Measurements from ENCODE around the gene ADGRA1. TPM values are rescaled to one million over a fixed set of nuclear protein-coding genes. Genes with fewer than 3 reads are reported as not detected.
A peak's percentile ranks its signal among the peaks of the same experiment; 100 is the strongest.

ADGRA1 gene
- total RNA-seq, 1 donor from 2014 or later: 0.99 TPM

DNA sequence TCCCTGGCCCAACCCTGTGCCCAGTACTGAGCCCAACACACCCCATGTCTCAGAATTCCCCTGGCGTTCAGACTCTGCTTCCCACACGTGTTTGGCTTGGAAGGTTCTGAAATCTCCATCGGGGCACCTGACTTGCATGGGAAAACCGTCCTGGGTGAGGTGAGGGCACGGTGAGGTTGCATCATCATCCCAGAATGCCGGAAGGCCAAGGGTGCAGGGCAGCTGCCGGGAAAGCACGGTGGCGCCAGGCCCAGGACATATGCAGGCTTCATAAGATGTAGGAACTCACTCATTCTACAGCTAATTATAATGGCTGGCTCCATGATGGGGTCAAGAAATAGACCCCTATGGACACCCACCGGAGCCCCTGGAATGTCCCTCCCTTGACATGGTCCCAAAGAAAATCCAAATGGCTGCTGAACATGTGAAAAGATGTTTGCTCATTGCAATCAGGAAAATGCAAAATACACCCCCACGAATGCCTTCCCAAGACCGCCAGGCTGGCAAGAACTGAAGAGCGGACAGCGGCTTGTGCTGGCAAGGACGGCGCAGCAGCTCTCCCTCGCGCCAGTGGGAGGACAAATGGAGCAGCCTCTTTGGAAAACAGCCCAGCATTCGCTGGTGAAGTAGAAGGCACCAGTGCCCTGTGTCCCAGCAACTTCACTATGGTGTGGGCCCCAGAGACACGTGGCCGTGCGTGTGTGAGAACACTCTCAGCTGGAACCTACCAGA lies 74.6 kb downstream of the ADGRA1 start:
- H3K27ac Mint-ChIP-seq: no peak overlapping the region
- H3K9me3 Mint-ChIP-seq: no peaks in the 10 kb centered on the region
- H3K4me3 Mint-ChIP-seq: peak overlapping the region; percentile 54
- H3K4me1 Mint-ChIP-seq (ENCODE audit: unreplicated experiment): no peaks in the 10 kb centered on the region
- H3K27me3 Mint-ChIP-seq: peaks cover 19% of the 10 kb centered on the region
- no peaks in the 10 kb centered on the region for H3K36me3 Mint-ChIP-seq
- TF ChIP-seq, protein P1, sequence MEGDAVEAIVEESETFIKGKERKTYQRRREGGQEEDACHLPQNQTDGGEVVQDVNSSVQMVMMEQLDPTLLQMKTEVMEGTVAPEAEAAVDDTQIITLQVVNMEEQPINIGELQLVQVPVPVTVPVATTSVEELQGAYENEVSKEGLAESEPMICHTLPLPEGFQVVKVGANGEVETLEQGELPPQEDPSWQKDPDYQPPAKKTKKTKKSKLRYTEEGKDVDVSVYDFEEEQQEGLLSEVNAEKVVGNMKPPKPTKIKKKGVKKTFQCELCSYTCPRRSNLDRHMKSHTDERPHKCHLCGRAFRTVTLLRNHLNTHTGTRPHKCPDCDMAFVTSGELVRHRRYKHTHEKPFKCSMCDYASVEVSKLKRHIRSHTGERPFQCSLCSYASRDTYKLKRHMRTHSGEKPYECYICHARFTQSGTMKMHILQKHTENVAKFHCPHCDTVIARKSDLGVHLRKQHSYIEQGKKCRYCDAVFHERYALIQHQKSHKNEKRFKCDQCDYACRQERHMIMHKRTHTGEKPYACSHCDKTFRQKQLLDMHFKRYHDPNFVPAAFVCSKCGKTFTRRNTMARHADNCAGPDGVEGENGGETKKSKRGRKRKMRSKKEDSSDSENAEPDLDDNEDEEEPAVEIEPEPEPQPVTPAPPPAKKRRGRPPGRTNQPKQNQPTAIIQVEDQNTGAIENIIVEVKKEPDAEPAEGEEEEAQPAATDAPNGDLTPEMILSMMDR (conservative IDR thresholded peaks at IDR 0.05): no peak
- DNase-seq (ENCODE audit: extremely low spot score, unreplicated experiment): no peak

DNA sequence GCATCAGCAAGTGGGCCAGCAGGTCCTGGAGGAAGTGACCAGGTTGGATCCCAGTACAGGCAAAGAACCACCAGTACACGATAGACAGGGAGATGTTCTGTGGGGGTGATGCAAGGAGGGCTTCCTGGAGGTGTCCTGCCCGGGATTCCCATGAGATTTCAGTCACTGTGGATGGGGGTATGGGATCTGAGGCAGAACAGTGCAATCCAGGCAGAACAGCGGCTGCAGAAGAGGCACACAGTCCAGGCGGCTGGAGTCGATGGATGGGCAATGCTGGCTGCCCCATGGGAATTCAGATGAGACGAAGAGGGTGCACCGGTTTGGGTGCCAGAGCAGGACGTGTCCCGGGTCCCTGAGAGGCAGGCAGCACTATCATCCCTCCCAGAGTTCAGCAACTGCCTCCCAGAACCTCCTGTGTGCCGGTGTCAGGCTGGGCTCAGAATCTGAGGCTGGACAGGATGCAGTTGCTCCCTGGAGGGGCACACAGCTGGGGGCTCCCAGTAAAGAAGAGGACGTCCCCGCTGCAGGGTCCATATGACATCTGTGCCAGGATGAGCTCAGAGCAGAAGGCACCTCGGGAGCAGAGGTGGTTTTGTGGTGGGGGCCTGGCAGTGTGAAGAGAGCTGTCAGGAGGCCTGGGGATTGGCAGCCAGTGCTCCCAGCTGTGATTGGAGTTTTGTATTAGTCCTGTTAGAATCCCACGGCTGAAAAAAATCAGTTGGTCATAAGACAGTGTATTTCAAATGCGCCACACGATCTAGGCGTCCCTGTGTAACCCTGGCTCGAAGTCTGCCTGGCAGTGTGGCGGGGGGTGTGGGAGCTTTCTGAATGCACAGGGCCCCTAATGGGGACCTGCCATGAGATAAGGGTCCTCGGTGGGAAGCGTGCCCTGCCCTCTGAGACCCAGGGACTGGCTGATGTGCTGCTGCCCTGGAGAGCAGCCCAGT lies 75.5 kb downstream of the ADGRA1 start:
- Mint-ChIP-seq H3K27ac (no peak overlapping the region), H3K4me1 (ENCODE audit: unreplicated experiment) (no peaks in the 10 kb centered on the region), H3K36me3 (no peaks in the 10 kb centered on the region), H3K9me3 (no peaks in the 10 kb centered on the region), H3K27me3 (peaks cover 17% of the 10 kb centered on the region), H3K4me3 (no peak overlapping the region)
- TF ChIP-seq, protein P1 (conservative IDR thresholded peaks at IDR 0.05): no peak
- no peak for DNase-seq (ENCODE audit: extremely low spot score, unreplicated experiment)

DNA sequence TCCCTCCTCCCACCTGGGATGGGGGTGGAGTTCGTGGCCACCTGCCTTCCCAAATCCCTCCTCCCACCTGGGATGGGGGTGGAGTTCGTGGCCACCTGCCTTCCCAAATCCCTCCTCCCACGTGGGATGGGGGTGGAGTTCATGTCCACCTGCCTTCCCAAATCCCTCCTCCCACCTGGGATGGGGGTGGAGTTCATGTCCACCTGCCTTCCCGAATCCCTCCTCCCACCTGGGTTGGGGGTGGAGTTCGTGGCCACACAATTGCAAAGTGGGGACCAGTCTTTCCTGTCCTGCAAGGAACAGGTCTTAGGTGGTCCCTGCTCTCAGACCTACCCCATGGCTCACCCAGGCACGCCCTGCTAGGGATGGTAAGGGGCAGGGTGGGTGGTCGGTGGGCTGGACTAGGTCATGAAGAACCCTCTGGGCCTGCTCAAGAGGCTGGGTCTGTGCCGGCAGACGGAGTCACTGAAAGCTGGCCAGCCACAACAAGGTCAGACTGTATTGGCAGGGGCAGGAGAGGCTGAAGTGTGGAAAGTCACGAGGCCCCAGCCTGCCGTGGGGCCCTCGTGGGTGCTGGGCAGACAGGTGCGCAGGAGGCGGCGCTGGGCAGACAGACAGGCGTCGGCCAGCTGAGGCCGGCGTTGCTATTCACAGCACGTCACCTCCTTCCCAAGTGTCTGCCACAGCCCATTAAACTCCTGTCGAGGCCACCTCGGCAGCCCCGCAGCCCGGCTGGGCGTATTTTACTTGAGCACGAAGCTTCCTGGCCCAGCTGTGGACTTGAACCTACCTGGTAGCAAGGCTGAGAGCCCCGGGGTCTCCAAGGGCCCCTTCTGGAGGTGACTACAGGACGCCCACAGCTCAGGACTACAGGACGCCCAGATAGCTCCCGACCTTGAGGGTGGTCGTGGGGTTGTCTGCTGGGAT lies 76.4 kb downstream of the ADGRA1 start:
- Mint-ChIP-seq H3K27me3 (peaks cover 17% of the 10 kb centered on the region), H3K36me3 (no peaks in the 10 kb centered on the region), H3K4me3 (no peak overlapping the region), H3K4me1 (ENCODE audit: unreplicated experiment) (no peaks in the 10 kb centered on the region), H3K9me3 (no peaks in the 10 kb centered on the region), H3K27ac (no peak overlapping the region)
- TF ChIP-seq, protein P1 (conservative IDR thresholded peaks at IDR 0.05): no peak
- no peak for DNase-seq (ENCODE audit: extremely low spot score, unreplicated experiment)

DNA sequence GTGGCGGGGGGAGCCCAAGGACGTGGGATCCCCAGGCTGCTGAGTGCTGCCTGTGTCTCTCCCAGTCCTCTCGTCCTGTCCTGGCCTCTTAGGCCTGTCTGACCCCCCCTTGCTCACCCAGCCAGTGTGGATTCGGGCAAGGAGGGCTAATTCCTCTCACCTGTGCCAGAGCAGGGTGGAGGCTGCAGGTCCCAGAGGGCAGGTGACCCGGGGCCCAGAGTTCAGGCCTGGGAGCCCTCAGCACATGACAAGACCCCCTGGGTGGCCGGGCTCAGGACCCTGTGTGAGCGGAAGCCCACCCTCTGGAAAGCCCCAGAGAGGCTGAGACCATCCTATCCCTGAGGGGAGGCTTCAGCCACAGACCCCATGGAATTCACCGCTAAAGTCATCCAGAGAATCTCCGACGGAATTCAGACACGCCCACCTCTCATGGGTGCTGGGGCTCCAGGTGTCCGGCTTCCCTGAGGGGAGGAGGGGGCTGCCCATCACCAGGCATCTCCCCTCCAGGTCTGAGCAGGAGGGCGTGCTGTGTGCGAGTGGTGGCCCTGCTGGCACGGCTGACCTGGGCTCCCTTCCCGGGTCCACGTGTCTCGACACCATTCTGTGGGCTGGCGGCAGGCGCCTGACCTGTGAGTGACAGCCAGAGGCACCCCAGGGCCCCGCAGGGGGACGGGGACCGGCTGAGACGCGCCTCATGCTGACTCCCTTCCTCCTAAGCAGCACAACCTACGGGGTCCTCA lies 77.3 kb downstream of the ADGRA1 start:
- peaks cover 17% of the 10 kb centered on the region for H3K27me3 Mint-ChIP-seq
- TF ChIP-seq, protein P1 (conservative IDR thresholded peaks at IDR 0.05): no peak
- H3K9me3 Mint-ChIP-seq: no peaks in the 10 kb centered on the region
- H3K4me3 Mint-ChIP-seq: no peak overlapping the region
- no peak for DNase-seq (ENCODE audit: extremely low spot score, unreplicated experiment)
- no peaks in the 10 kb centered on the region for H3K4me1 Mint-ChIP-seq (ENCODE audit: unreplicated experiment)
- no peaks in the 10 kb centered on the region for H3K36me3 Mint-ChIP-seq
- H3K27ac Mint-ChIP-seq: no peak overlapping the region

Measured in type B pancreatic cell (in vitro differentiated cells).